Activated CD8-positive, alpha-beta T cell treated with anti-CD3 and anti-CD28 coated beads for 36 hours (primary cell): ENCODE data around the gene FOLR2. TPM values are rescaled to one million over a fixed set of nuclear protein-coding genes. Genes with fewer than 3 reads are reported as not detected.

Experiments used
- ATAC-seq: fragments of 200-7000 bp; cut with Tn5 transposase; one replicate; pipeline ENCODE4 v1.10.0; 2021; ENCODE audit warnings: mild to moderate bottlenecking, moderate library complexity
- CTCF ChIA-PET: fragments of 350-600 bp; sonication (Branson Sonifier 250); formaldehyde crosslinking; loops from one replicate; lab custom pipeline; 2021; ENCODE audit warnings: antibody characterized with exemption; lab: Charles Lee
- POLR2A ChIA-PET: fragments of 350-600 bp; sonication (Branson Sonifier 250); formaldehyde crosslinking; loops from one replicate; lab custom pipeline; 2021; ENCODE audit warnings: antibody characterized with exemption; lab: Charles Lee
- DNase-seq: peaks from one replicate; pipeline ENCODE4 v3.0.0-alpha.2; 2020
- H3K27ac Mint-ChIP-seq: one replicate; pipeline ENCODE4 v1.8.0; 2021; ENCODE audit warnings: mild to moderate bottlenecking, mixed read lengths
- H3K27me3 Mint-ChIP-seq: one replicate; pipeline ENCODE4 v1.8.0; 2021; ENCODE audit warnings: mixed read lengths
- H3K36me3 Mint-ChIP-seq: one replicate; pipeline ENCODE4 v1.8.0; 2021; ENCODE audit warnings: low read depth, mixed read lengths
- H3K4me1 Mint-ChIP-seq: one replicate; pipeline ENCODE4 v1.8.0; 2021; ENCODE audit warnings: low read depth, mixed read lengths
- H3K4me3 Mint-ChIP-seq: one replicate; pipeline ENCODE4 v1.8.0; 2021; ENCODE audit warnings: mild to moderate bottlenecking, moderate library complexity, mixed read lengths
- H3K9me3 Mint-ChIP-seq: one replicate; pipeline ENCODE4 v1.8.0; 2021; ENCODE audit warnings: mixed read lengths
- intact Hi-C: fragments of 100-400 bp; cut with micrococcal nuclease; formaldehyde crosslinking; loops from one replicate; pipeline ENCODE4 v1.10.0; 2022
- total RNA-seq, 2 experiments: library from RNA; stranded (reverse); gene quantifications; one replicate each; pipeline ENCODE4 v1.2.3, GENCODE V29; 2021
- TF ChIP-seq, protein P1 (sequence below): fragments of 200-600 bp; IDR thresholded peaks from one replicate; pipeline ENCODE4 v1.8.0; 2022; ENCODE audit warnings: antibody characterized with exemption, mild to moderate bottlenecking

FOLR2 gene
- total RNA-seq, 2 experiments from 2014 or later, result not detected

DNA sequence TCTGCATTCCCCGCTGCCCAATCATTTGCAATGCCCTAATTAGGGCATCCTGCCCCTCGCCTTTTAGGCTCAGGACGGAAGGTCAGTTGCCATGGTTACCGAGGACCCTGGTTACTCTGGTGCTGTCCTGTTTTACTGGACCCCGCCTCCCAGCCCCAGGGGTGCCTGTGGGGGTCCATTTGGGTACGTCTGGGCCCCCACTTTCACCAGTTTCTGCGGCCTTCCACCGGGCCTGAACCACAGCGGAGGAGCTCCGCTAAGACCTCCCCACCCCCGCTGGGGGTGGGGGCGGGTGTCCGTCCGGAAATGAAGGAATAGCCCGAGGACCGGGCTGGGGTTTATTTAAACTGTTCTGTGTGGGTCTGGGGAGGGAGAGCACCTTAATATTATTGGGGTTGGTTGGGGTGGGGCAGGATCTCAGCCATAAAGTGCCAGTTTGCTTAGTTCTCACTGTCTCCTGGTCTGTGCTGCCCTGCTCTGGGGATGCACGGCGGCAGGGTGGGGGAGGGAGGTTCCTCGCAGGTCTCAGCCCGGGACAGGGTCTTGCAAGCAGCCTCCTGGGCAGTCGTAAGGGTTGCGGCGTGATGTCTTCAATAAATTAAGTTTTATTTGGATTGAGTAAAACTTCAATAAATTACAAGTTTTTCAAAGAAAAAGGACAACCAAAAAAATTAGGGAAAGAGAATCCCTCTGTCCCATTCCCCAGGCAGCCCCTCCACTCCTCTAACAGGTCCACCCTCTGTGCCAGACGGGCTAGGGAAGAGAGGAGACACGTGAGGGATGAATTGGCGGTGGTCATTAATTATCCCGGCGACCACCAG, 22.1 kb downstream of the FOLR2 start:
- ChIA-PET CTCF (interaction anchor here (0.7 to 4.2 kb wide), 21 partner anchors 9 to 575 kb away, joined by 3 to 23 read pairs (median 5); partner anchors contain the start of genes FOLR1 and INPPL1), POLR2A (interaction anchor here (1.0 to 3.8 kb wide), 2 partner anchors 13 to 18 kb away, joined by 3 to 17 read pairs; partner anchors contain the start of gene INPPL1)
- DNase-seq, result no peak
- H3K36me3 Mint-ChIP-seq, result peaks cover 14% of the 10 kb centered on the region
- TF ChIP-seq, protein P1, sequence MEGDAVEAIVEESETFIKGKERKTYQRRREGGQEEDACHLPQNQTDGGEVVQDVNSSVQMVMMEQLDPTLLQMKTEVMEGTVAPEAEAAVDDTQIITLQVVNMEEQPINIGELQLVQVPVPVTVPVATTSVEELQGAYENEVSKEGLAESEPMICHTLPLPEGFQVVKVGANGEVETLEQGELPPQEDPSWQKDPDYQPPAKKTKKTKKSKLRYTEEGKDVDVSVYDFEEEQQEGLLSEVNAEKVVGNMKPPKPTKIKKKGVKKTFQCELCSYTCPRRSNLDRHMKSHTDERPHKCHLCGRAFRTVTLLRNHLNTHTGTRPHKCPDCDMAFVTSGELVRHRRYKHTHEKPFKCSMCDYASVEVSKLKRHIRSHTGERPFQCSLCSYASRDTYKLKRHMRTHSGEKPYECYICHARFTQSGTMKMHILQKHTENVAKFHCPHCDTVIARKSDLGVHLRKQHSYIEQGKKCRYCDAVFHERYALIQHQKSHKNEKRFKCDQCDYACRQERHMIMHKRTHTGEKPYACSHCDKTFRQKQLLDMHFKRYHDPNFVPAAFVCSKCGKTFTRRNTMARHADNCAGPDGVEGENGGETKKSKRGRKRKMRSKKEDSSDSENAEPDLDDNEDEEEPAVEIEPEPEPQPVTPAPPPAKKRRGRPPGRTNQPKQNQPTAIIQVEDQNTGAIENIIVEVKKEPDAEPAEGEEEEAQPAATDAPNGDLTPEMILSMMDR, result no peak
- H3K27ac Mint-ChIP-seq, result no peak overlapping the region
- H3K27me3 Mint-ChIP-seq, result peaks cover 38% of the 10 kb centered on the region
- no peak overlapping the region for H3K4me3 Mint-ChIP-seq
- peaks cover 19% of the 10 kb centered on the region for H3K4me1 Mint-ChIP-seq
- no peak for ATAC-seq
- no peaks in the 10 kb centered on the region for H3K9me3 Mint-ChIP-seq
- intact Hi-C loops, result no loop called here

DNA sequence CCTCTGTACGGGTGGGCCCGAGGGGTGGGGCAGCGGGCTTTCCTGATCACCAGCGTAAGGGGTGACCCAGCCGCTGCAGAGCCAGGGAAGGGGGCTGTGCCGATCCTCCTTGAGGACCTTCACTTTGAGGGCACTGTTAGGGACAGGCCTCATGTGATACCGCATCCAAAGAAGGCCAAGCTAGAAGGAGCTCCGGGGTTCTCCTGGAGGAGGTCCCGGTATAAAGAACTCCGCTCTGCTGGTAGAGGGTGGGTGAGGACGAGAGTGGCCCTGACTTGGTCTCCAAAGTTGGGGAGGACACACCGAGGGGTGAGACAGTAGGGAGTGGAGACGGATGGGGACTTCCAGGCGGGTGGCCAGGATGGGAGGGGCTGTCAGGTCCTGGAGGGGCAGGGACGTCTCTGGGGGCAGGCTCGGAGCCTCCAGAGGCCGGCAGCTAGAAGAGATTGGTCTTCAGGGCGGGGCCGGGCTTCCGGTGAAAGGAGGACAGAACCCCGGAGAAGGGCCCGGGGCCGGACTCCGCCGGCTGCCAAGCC, 22.8 kb downstream of the FOLR2 start:
- Mint-ChIP-seq H3K9me3 (no peaks in the 10 kb centered on the region), H3K4me1 (peaks cover 19% of the 10 kb centered on the region), H3K27ac (no peak overlapping the region), H3K4me3 (no peak overlapping the region), H3K27me3 (peaks cover 39% of the 10 kb centered on the region), H3K36me3 (peaks cover 12% of the 10 kb centered on the region)
- intact Hi-C loops, result no loop called here
- POLR2A ChIA-PET, result interaction anchor here (0.8 to 1.2 kb wide), 2 partner anchors 27 to 282 kb away, joined by 3 read pairs; no protein-coding TSS in a partner anchor
- CTCF ChIA-PET, result no interaction called here
- TF ChIP-seq, protein P1, result no peak
- ATAC-seq (peak; percentile 9), DNase-seq (peak; percentile 25)

DNA sequence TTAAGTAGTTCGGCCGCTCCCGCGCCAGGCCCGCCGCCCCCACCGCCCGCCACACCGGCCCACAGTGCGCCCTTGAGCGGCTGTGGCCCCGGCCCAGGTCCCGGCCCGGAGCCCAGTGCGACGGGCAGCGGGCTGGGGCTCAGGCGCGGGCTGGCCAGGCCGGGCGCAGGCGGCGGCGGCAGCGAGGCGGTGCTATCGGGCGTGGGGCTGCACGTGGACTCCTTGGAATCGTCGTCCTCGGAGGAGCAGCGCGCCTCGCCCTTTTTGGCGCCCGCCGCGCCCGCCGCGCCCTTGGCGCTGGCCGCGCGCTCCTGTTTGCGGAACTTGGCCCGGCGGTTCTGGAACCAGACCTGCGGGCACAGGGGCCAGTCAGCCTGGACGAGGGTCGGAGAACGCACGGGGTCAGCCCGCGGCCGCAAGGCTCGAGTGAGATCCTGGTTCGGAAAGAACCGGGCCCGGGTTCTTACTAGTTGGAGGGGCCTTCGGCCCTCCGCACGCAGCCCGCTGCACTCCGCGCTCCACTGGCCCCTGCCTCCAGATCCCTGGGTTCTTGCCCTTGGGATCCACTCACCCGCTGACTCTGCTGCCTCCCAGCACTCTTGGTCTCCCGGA, 23.4 kb downstream of the FOLR2 start:
- intact Hi-C loops, result no loop called here
- POLR2A ChIA-PET, result interaction anchor here (0.8 to 1.2 kb wide), 2 partner anchors 26 to 282 kb away, joined by 3 read pairs; no protein-coding TSS in a partner anchor
- DNase-seq (no peak), ATAC-seq (peak; percentile 3)
- Mint-ChIP-seq H3K27me3 (peaks cover 45% of the 10 kb centered on the region), H3K9me3 (no peaks in the 10 kb centered on the region), H3K27ac (no peak overlapping the region), H3K4me3 (peak overlapping the region; percentile 62), H3K36me3 (peaks cover 12% of the 10 kb centered on the region), H3K4me1 (peaks cover 22% of the 10 kb centered on the region)
- TF ChIP-seq, protein P1, result no peak
- CTCF ChIA-PET, result interaction anchor here (0.6 to 1.8 kb wide), 2 partner anchors 14 to 191 kb away, joined by 3 to 8 read pairs; no protein-coding TSS in a partner anchor

DNA sequence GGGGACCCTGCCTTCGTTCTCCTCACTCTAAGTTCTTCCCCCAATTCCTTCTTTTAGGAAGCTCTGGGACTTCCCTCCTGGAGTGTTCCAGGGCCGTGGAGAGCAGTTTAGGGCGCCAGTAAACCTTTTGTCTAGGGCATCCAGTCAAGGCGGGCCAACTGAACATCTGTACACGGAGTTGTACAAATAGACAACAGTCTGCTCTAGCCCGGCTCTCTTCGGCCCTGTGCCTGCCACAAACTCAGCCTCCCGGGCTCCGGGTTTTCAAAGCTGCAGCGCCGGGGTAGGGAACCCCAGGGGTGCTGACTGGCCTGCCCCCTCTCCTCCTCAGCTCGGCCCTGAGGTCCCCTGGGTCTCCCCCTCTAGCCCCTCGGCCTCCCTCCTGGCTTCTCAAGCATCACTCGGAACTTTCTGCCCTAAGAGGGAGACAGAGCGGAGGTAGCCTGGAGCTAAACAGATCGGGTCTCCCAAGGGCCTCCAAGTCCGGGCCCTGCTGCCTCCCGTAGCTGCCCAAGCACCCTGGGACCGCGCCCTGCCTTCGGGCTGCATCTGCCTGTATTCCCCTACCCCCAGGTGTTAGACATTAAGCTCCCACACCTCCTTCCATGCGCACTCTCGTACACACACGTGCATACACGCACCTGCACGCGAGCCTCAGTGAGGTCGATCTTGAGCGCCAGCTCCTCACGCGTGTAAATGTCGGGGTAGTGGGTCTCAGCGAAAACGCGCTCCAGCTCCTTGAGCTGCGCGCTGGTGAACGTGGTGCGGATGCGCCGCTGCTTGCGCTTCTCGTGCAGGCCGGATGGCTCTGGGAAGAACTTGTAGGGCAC, 24.1 kb downstream of the FOLR2 start:
- ChIA-PET CTCF (interaction anchor here (0.6 to 1.8 kb wide), 2 partner anchors 15 to 190 kb away, joined by 3 to 8 read pairs; no protein-coding TSS in a partner anchor), POLR2A (interaction anchor here (0.7 to 1.4 kb wide), 5 partner anchors 11 to 548 kb away, joined by 3 to 4 read pairs (median 3); no protein-coding TSS in a partner anchor)
- ATAC-seq (no peak), DNase-seq (peak; percentile 29)
- Mint-ChIP-seq H3K9me3 (no peaks in the 10 kb centered on the region), H3K4me3 (peak overlapping the region; percentile 62), H3K4me1 (peaks cover 22% of the 10 kb centered on the region), H3K27me3 (peaks cover 45% of the 10 kb centered on the region), H3K27ac (no peak overlapping the region), H3K36me3 (peaks cover 12% of the 10 kb centered on the region)
- intact Hi-C loops, result no loop called here
- TF ChIP-seq, protein P1, result no peak
